Tibial artery (tissue), 4 donors: ENCODE data around the gene OR7G1.

Source experiments
- DNase-seq, 2 donors: peaks; one replicate each; pipeline ENCODE4 v3.0.0-alpha.2; 2019
- H3K27ac ChIP-seq, 2 donors: fragments of 200-600 bp; sonication (generic) in 1 of 2; 1 replicate in 1 of 2; 2 replicates in 1 of 2; pipeline ENCODE4 v1.5.1; 2018 to 2019; ENCODE audit warnings: mild to moderate bottlenecking in 1 of 2
- H3K27me3 ChIP-seq, 2 donors: fragments of 200-600 bp; sonication (generic) in 1 of 2; one replicate each; pipeline versions ENCODE4 v1.5.1 to v1.6.0; 2016 to 2019
- H3K36me3 ChIP-seq, 3 donors: fragments of 200-600 bp; sonication (generic) in 2 of 3; one replicate each; pipeline ENCODE4 v1.5.1; 2016 to 2019; ENCODE audit warnings: mild to moderate bottlenecking in 2 of 3
- H3K4me1 ChIP-seq, 4 donors: fragments of 200-600 bp; sonication (generic) in 2 of 4; 1 replicate in 3 of 4; 2 replicates in 1 of 4; pipeline ENCODE4 v1.5.1; 2016 to 2019
- H3K4me3 ChIP-seq, 2 donors: fragments of 200-600 bp; sonication (generic) in 1 of 2; 1 replicate in 1 of 2; 2 replicates in 1 of 2; pipeline ENCODE4 v1.5.1; 2018 to 2019; ENCODE audit warnings: mild to moderate bottlenecking in 2 of 2
- H3K9me3 ChIP-seq, 3 donors: fragments of 200-600 bp; sonication (generic) in 1 of 3; one replicate each; pipeline ENCODE4 v1.5.1; 2016 to 2019
- intact Hi-C: fragments of 100-400 bp; cut with DNase I; formaldehyde crosslinking; loops from one replicate; pipeline ENCODE4 v1.15.0; 2023; ENCODE audit warnings: low total_unique reads
- TF ChIP-seq, protein P1 (sequence below), 2 experiments: fragments of 200-600 bp in 1 of 2; fragments of 450-650 bp in 1 of 2; IDR thresholded peaks; one replicate each; pipeline ENCODE4 v1.5.1; 2017 to 2019; ENCODE audit warnings: antibody characterized with exemption in 2 of 2, mild to moderate bottlenecking in 1 of 2, moderate library complexity in 1 of 2

The OR7G1 gene

GRCh38 chr19:9128171-9128570, 12.6 kb upstream of the OR7G1 start:
- Histone ChIP-seq H3K36me3 (no peaks in the 10 kb centered on the region), H3K9me3 (no peaks in the 10 kb centered on the region), H3K27ac (no peak overlapping the region), H3K4me3 (no peak overlapping the region), H3K27me3 (peaks cover 0 to 17% of the 10 kb centered on the region in 2 donors), H3K4me1 (no peaks in the 10 kb centered on the region)
- intact Hi-C loops = no loop called here
- TF ChIP-seq, protein P1, sequence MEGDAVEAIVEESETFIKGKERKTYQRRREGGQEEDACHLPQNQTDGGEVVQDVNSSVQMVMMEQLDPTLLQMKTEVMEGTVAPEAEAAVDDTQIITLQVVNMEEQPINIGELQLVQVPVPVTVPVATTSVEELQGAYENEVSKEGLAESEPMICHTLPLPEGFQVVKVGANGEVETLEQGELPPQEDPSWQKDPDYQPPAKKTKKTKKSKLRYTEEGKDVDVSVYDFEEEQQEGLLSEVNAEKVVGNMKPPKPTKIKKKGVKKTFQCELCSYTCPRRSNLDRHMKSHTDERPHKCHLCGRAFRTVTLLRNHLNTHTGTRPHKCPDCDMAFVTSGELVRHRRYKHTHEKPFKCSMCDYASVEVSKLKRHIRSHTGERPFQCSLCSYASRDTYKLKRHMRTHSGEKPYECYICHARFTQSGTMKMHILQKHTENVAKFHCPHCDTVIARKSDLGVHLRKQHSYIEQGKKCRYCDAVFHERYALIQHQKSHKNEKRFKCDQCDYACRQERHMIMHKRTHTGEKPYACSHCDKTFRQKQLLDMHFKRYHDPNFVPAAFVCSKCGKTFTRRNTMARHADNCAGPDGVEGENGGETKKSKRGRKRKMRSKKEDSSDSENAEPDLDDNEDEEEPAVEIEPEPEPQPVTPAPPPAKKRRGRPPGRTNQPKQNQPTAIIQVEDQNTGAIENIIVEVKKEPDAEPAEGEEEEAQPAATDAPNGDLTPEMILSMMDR (IDR thresholded peaks at IDR 0.05) = no peak
- no peak for DNase-seq

- TF ChIP-seq, protein P1 (IDR thresholded peaks at IDR 0.05) = no peak
- intact Hi-C loops = no loop called here
- DNase-seq = no peak
Measured at GRCh38 chr19:9126900-9127405, 11.4 kb upstream of the OR7G1 start, which contains the start of gene OR7G3. TSS of gene OR7G3 (minus strand) at chr19:9126950. CDS start at chr19:9126950, 0 bp downstream.

GRCh38 chr19:9116547-9116946, 984 bp upstream of the OR7G1 start:
- Histone ChIP-seq H3K4me1 (no peaks in the 10 kb centered on the region), H3K4me3 (no peak overlapping the region), H3K27ac (no peak overlapping the region), H3K36me3 (no peaks in the 10 kb centered on the region), H3K27me3 (no peaks in the 10 kb centered on the region), H3K9me3 (no peaks in the 10 kb centered on the region)
- no peak for DNase-seq
- TF ChIP-seq, protein P1 (IDR thresholded peaks at IDR 0.05) = no peak
- intact Hi-C loops = no loop called here

More at GRCh38 chr19:9126900-9127405, 11.4 kb upstream of the OR7G1 start, which contains the start of gene OR7G3:
- no peaks in the 10 kb centered on the region for H3K36me3 ChIP-seq
- H3K4me1 ChIP-seq = no peaks in the 10 kb centered on the region
- H3K27ac ChIP-seq = no peak within 1 kb of the TSS
- peaks cover 0 to 17% of the 10 kb centered on the region in 2 donors for H3K27me3 ChIP-seq
- H3K9me3 ChIP-seq = no peaks in the 10 kb centered on the region
- H3K4me3 ChIP-seq = no peak within 1 kb of the TSS

DNA sequence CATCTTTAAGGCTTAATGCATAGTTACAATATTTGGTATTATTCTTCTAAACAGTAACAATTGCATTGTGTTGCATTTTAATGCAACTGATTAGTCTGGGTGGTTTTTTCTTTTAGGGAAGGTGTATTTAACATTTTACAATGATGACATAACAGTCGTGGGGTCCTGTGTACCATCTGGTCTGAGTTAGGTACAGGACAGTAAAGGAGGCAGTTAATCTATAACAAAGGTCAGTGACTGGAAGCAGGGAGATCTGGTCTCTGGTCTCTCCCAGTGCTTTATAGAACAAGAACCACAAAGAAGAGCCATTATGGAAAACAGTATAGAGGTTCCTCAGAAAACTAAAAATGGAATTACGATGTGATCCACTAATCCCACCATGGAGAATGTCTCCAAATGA, 5.6 kb downstream of the OR7G1 start:
- no peak overlapping the region for H3K4me3 ChIP-seq
- no peaks in the 10 kb centered on the region for H3K36me3 ChIP-seq
- no peak overlapping the region for H3K27ac ChIP-seq
- no peaks in the 10 kb centered on the region for H3K9me3 ChIP-seq
- DNase-seq = no peak
- no peaks in the 10 kb centered on the region for H3K4me1 ChIP-seq
- TF ChIP-seq, protein P1 (IDR thresholded peaks at IDR 0.05) = no peak
- H3K27me3 ChIP-seq = no peaks in the 10 kb centered on the region
- intact Hi-C loops = no loop called here

DNA sequence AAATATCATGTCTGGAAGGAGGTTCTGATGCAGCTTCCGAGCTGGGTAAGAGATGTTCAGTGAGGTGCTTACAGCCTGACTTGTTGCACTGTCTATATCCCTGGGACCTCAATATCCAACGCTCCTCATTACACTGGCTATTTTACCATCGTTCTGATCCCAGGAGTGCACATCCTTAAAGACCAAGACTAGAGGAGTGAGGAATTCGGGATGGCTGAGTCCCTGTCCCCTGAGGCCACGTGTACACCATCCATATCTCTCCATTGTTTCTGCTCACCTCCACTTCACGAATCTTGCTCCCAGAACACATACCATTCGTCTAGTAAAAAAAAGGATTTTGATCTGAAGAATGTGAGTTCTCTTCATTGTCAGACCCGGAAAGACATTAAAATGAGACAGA, 8.2 kb downstream of the OR7G1 start, which contains the start of gene OR7G2:
TSS of gene OR7G2 (minus strand) at position 101 of the 400 bp plus-strand sequence. CDS start 4,232 bp downstream, outside the sequence.
- intact Hi-C loops = no loop called here
- Histone ChIP-seq H3K27ac (no peak within 1 kb of the TSS), H3K4me3 (no peak within 1 kb of the TSS), H3K4me1 (no peaks in the 10 kb centered on the region), H3K27me3 (no peaks in the 10 kb centered on the region), H3K36me3 (no peaks in the 10 kb centered on the region), H3K9me3 (no peaks in the 10 kb centered on the region)
- no peak for DNase-seq
- TF ChIP-seq, protein P1 (IDR thresholded peaks at IDR 0.05) = no peak
